HG03378 (cell line): ENCODE data around the gene FTO.
"Not testable (repeated sequence)": the region's sequence is repeated elsewhere in the genome, so short reads cannot be mapped to it uniquely, and the experiment has no call there.

Source experiments
- ATAC-seq: cut with Tn5 transposase; IDR thresholded peaks from one replicate; pipeline ENCODE4 v1.9.1; 2021; ENCODE audit warnings: mild to moderate bottlenecking, moderate library complexity; ENCODE audit not compliant: unreplicated experiment

Gene FTO

DNA sequence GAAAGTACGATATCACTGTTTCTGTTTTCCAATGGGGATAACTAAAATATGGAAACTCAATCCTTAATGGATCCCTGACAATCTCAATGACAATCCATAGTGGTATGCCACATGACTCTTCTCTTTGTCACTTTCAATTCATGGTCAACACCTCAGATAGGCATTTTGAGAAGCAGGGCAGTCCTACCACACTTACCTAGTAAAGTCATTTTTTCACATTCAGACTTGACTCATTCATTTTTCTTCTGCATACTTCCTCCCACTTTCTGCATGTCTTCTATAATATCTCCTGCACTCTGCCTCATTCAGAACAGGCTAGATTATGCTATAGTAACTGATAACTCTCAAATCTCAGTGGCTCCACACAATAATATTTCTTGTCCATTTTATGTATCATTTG, 117.5 kb downstream of the FTO start:
- no peak for ATAC-seq

DNA sequence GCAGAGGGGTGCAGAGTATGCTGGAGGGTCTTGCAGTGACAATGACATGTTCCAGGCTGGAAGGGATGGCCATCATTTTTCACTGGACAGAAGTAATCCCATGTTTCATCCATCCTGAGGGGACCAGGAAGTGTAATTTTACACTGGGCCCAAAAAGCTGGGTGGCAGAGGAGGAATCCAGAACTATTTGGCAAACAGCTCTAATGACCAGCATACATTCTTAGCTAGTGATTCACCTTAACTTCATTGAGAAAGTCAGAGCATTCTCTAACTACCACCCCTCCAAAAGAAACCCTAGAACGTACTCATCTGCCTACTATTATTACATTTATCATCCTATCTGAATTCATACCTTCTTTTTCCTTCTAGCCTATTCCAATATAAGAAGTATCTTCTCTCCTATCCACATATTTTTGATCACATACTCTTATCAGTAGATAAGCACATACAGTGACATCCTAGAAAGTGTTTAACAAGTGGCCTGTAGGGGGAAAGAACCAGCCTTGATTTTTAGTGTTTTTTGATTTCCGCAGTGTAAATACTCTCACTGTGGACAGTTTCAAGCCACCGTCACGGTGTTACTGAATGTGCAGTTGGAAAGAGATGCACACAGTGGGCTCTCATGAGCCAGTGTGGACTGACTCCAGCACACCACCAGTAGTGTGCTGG, 118.1 kb downstream of the FTO start:
- ATAC-seq: no peak

DNA sequence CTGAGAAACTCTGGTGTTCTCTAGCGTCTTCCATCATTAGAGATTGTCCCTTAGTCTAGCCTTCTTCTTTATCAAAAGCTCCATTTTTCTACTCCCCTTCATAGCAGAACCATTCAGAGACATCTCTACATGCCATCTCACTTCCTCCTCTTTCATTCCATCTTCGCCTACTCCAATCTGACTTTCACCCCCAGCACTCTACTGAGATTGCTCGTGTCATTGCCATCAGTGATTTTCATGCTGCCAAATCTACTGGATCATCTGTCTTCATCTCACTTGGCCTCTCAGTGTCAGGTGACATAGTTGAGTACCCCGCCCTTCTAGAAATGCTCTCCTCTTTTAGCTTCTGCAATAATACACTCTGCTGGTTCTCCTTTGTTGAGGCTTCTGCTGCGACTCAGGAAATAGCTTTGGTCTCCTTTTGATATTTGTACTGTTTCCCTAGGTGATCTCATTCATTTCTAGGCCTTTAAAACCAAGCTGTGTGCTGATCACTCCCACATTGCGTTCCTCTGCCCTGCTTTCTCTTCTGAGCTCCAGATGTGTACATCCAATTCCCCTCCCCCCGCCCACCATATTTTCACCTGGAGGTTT, 119.1 kb downstream of the FTO start:
- ATAC-seq: no peak

DNA sequence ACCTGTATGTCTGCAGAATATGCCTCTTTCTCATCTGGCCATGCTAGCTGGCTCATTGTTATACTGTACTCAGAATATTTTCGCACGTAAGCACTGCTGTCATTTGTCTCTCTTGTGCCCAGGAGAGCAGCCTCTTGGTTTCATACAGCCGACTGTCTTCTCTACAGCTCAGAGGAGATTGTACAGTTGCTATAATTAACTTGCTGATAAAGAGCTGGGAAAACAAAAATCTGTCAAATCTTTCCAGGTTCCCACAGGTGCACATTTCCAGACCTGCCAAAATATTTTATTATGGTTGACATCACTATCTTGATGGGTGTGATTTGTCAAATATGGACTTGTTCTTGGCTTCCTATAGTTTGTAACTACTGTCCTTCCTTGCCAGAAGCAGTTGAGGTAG, 122.7 kb downstream of the FTO start:
- ATAC-seq: no peak

DNA sequence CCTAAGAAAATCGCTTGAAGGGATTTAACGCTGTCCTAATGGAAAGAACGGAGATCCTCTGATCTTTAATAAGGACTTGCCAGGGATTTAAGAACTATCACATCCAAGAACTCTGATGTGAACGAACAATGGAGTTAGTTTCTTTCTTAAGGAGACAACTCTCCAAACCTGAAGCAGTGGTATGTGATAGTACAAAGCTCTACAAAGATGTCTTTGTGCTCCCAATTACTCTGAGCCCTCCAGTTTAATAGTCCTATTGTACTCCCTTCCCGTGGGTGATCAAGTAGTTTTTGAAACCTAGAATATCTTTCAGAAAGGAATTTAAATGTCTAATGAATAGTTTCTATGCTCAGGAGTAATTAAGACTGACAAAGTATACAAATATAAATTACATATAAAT, 123.8 kb downstream of the FTO start:
- no peak for ATAC-seq

DNA sequence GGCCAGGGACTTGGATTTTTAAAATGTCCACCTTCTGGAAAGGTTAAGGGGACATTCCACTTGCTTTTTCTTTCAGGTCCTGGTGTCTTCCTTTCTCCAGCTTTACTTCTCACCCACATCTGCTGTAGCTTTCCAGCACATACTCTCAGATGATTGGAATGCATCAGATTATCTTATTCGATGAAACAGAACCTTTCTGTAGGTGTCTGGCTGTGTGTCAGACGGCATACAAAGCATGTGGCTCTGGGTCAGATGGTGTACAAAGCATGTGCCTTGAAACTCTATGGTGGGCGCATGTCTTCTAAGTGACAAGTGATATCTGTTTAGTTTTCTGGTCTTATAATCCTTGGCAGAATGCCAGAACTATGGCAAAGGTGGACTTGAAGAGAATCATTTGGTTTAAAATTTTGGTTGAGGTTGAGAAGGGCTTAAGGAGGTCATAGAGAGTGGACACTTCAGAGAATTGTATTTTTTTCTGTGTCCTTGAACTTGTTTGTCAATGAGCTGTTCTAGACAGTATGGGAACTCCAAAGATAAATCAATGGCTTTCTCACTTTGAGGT, 125.3 kb downstream of the FTO start:
- ATAC-seq: no peak

DNA sequence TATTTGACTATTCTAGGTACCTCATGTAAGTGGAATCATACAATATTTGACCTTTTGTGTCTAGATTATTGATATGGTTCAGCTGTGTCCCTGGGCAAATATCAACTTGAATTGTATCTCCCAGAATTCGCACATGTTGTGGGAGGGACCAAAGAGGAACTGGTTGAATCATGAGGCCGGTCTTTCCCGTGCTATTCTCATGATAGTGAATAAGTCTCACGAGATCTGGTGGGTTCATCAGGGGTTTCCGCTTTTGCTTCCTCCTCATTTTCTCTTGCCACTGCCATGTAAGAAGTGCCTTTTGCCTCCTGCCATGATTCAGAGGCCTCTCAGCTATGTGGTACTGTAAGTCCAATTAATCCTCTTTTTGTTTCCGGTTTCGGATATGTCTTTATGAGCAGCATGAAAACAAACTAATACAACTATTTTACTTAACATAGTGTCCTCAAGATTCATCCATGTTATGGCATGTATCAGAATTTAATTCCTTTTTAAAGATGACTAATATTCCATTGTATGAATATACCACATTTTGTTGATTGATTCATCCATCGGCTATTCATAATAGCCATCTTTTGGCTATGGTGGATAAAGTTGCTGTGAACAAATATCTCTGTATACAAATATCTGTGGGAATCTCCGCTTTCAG, 129.1 kb downstream of the FTO start:
- ATAC-seq: no peak

DNA sequence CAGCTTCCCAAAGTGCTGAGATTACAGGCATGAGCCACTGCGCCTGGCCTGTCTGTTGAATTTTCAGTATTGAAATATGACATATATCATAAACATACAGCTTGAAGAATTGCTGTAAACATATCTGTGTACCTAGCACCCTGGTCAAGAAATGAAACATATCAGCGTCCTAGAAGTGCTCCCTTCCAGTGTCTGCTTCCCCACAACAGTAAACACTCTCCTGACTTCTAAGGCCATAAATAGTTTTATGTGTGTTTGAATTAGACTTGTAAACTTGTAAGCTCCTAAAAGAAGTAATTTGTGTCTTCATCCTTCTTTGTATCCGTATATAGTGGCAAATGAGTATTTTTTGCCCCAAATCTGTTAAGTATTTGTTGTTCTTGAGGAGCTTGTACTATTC, 132.2 kb downstream of the FTO start:
- ATAC-seq: no peak

DNA sequence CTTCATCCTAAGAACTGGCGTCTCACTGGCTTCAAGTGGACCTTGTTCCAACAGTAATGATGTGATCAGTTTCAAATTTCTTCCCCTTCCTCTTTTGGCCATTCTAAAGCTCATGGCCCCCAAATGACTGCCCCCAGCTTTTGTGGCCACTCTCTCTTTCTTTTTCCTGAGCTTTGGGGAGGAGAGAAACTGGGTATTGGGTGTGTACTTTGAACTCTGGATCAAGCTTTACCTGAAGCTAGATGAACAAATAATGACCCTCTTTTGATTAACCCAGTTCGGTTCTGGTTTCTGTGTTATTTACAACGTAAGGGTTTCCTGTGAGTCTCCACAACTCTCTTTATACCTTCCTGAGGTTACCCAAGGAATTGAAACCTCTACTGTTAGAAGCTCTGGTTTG, 132.7 kb downstream of the FTO start:
- no peak for ATAC-seq

DNA sequence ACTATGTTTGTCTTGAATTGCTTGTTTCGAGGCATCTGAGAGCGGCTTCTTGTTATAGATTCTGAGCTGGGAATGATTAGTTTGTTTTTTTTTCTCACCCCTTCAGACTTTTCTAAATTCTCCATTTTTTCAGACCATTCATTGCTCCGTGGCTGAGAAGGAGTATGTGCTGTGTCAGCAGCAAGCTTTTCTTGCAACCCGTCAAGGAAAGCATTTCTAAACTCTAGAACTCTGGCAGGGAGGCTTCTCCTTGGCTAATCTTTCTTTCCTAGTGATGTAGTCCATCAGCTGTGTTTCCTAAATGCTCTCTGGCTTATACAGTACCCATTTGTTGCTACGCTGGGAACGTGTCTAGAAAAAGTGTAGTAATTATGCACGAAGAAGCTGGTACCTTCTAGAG, 133.5 kb downstream of the FTO start:
- ATAC-seq: no peak

DNA sequence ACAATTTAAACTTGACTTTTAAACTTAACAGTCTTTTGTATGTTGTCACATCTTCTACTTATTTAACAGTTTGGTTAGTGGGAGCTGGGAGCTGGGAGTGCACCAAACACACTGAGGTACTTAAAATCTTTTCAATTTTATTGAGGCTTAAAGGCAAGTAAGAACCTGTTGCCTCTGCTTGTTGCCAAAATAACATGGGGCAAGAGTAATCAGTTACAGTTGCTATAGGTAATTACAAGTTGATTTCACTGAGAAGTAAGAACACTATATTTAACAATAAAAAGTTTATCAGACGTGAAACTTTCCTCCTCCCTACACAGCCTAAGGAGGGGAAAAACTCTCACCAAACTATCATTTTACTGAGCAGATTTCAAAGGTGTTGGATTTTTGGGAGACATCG, 135.2 kb downstream of the FTO start:
- no peak for ATAC-seq

DNA sequence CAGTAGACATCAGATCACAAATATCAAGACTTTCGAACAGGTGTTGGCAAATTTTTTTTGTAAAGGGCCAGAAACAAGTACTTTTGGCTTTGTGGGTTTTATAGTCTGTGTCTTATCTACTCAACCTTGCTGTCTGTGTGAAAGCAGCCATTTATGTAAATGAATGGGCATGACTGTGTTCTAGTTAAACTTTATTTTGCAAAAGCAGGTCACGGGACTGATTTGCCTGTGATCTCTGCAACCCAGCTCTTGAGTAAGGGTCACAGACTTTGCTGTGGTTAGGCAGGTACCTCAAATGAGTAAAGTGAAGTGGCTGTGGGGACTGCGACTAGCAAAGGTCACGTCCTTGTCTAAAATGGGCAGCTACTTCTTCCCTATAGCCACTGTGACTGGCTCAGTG, 136.5 kb downstream of the FTO start:
- ATAC-seq: peak; percentile 56

DNA sequence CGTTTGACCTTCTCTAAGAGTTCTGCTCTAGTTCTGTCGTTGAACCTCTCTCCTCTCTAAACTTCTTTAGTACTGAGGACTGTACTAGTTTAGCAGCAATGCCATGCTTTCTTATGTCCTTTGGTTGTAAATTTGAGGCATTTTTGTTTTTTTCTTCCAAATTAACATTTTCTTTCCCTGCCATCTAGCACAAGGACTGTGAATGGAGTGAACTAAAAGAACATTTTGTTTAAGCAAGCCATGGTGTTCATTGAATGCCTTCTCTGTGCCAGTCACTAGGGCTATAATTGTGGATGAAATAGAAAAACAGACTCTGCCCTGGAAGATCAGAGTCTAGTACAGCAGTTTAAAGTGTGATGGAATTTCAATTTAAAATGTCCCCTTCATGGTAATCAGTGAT, 137.9 kb downstream of the FTO start:
- ATAC-seq: no peak

DNA sequence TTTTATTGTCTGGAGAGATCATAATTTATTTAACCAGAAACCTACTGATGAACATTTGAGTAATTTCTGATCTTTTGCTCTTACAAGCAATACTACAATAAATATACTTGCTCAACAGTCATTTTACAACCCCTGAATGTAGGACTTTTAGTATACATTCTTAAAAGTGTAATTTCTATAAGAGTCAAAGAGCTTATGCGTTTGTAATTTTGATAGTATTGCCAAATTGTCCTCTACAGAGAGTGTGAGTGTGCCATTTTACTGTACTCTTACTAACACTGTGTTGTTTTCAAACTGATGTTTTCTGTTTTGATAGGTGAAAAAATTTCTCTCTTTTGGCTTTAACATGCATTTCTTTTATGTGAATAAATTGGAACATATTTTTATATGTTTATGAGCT, 139.1 kb downstream of the FTO start:
- ATAC-seq: no peak

DNA sequence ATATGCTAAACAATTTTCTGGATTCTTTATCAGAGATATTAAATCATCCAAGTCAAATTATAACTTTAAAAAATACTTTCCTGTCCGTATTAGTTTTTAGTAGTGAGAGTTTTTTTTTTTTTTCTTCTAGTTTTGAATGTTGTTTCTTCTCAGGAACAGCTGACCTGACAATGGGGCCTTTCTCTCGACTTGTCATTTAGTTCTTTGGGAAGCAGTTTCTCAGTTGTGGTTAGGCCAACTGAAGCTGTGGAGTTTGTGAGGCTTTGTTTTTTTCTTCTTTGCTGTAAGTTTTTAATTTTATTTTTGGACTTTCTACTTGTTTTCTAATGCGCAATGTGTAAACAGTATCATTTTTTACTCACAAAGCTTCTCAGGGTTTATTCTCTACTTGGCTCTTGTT, 140.8 kb downstream of the FTO start:
- no peak for ATAC-seq

DNA sequence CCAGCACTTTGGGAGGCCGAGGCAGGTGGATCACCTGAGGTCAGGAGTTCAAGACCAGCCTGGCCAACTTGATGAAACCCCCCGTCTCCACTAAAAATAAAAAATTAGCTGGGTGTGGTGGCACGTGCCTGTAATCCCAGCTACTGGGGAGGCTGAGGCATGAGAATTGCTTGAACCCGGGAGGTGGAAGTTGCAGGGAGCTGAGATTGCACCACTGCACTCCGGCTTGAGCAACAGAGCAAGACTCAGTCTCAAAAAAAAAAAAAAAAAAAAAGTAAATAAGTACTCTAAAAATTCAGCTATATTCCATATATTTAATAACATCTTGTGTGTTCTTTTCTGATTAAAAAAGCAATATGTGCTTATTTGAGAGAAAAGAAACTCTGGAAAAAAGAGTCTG, 142.6 kb downstream of the FTO start:
- not testable (repeated sequence) for ATAC-seq

DNA sequence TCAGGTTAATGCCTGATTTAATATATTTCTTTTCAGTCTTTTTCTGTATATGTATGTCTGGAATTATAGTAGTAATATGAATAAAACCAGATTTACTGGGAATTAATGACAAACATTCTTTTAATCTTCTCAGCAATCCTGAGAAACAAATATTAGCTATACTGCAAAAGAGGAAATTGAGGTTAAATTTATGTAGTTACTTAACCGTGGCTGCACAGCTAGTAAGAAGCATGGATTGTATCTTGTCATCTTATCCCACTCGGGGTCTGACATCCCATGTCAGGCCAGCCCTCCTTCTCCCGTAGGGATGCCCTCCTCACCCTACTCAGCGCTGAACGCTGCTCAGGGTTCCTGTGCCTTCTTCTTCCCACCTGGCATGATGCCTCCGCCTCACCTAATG, 143.0 kb downstream of the FTO start:
- ATAC-seq: no peak

DNA sequence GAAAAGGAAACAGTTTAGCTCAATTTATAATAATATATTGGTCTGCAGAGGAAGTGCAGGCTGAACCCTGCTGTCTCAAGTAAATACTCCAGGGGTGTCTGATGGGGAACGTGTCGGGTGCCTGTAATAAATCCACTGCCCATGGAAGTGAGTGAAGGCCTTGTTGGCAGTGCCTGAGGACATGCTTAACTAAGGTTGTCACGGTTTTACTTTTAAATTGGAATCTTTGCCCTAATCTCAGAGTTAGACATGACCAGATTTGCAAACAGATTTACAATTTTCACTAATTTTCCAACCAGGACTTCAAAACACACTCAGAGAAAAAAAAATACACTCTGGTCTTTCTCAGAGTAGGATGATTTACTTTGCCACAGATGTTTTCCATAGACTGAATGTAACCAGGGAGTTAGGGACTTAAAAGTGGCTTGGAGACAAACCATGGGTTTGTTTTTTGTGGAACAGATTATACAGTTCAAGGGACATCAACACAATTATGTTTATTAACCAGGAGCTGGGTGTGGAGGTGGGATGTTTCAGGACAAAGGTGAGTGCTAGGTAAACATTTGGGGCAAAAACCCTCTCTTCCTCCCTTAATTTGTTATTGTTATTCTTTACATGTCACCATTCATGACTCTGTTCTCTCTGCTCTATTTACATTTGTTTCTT, 144.5 kb downstream of the FTO start:
- ATAC-seq: no peak

DNA sequence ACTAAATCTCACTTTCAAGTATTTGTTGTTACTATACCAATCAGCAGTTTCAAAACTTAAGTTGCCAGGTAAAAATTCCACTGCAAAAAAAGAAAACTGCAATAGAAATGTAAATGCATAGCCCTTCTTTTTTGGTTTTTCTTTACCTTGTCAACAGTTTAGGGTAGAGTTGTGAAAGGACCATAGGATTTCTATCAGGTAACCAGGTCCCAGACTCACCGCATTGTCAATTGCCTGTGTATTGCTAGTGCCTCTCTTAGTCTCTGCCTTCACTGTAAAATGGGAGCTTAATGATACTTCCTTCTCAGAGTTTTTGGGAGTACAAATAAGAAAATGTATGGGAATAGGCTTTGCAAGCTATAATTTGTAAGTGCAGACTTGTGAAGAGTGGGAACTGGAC, 145.0 kb downstream of the FTO start:
- ATAC-seq: no peak

DNA sequence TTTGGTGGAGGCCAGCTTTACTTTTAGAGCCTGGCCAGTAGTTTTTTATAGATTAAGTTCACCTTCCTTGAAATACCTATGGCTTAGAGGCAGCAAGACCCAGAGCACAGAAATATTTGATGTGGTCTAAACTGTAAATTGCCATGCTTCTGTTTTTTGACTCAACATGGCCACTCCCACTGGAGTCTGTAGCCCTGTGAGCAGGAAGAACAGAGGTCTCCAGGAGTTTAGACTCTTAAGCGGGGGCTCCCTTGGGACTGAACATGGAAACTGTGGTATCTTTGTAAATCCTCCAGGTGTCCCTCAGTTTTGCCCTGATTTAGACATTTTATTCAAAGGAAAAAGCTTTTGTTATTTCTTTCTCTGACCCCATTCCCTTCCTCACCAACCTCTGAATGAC, 145.6 kb downstream of the FTO start:
- no peak for ATAC-seq

DNA sequence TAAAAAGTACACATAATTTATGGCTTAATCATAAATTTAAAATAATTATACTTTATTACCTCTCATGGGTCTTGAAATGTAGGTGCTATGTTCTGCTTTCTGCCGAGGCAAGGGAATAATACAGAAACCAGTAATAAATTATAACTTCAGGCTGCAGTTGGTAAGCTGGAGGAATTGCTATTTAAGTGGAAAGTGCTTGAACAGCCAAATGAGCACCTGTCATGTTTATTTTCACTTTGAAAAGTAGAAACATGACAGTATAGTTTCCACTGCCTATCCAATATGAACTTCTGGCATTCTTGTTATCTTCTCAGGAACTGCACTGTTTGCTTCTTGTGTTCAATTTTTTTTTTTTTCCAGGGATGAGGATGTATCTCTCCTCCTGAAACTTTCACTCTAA, 146.0 kb downstream of the FTO start:
- ATAC-seq: no peak

DNA sequence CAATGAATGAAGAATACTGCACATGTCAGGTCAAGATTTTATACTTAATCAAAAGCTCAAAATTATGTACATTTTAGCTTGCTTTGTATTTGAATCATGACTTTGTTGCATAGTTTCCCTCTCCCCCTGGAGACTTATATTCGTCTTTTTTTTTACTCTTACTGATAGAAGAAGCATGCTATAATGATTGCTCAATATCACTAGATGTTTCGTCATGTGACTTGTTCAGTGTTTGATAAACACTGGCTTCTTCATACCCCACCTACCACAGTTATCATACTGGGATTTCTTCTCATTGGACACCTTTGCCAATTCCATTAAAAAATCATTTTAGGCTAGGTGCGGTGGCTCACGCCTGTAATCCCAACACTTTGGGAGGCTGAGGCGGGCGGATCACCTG, 148.7 kb downstream of the FTO start:
- no peak for ATAC-seq
